Measurements from ENCODE around the gene CLN6.

- TF ChIP-seq POLR2A (IDR thresholded peaks at IDR 0.05; ENCODE audit: low read length) (no peak), GATA1 (IDR thresholded peaks at IDR 0.05; ENCODE audit: low read depth, low read length) (no peak)
These were observed 31.7 kb downstream of the CLN6 start for GRCh38 chr15:68197661-68198437.

Measured in erythroblast (primary cell).